ENCODE results near the gene STX8. TPM values are rescaled to one million over a fixed set of nuclear protein-coding genes. Genes with fewer than 3 reads are reported as not detected.

Gene STX8
- total RNA-seq, 1 experiment from 2014 or later = 38.8 TPM

- peaks cover 4 to 6% of the 10 kb centered on the region in 2 experiments; a peak in 2 of 4 replicates for H3K9me3 ChIP-seq (ENCODE audit: control insufficient read depth in 1 of 2, insufficient read depth in 1 of 2, low read depth in 1 of 2, low read length in 2 of 2)
- no peak for TF ChIP-seq ZBTB33 (IDR thresholded peaks at IDR 0.05; ENCODE audit: extremely low read depth, insufficient replicate concordance, low read length)
- no peak for TF ChIP-seq FOSL1 (IDR thresholded peaks at IDR 0.05; ENCODE audit: low read depth)
- H3K27ac ChIP-seq (ENCODE audit: low read depth, low read length) = no peak overlapping the region
- ATAC-seq = no peak
- H3K9ac ChIP-seq (ENCODE audit: low read length) = no peak overlapping the region
- peaks cover 0 to 7% of the 10 kb centered on the region in 2 experiments; a peak in 1 of 4 replicates for H3K4me1 ChIP-seq (ENCODE audit: control insufficient read depth in 1 of 2, insufficient read depth in 2 of 2, low read length in 2 of 2)
- no peak overlapping the region for H3K4me3 ChIP-seq (replicated peaks in 1 of 2; ENCODE audit: low read depth in 1 of 2, low read length in 2 of 2)
- H3K9me2 ChIP-seq (ENCODE audit: insufficient read depth) = no peaks in the 10 kb centered on the region
- no peaks in the 10 kb centered on the region for H3K79me2 ChIP-seq (ENCODE audit: insufficient read depth, low read length)
- ChIA-PET POLR2A (no interaction called here), RAD21 (ENCODE audit: low non-redundant PET in 1 of 2, low total read pairs in 2 of 2, uncharacterized antibody in 2 of 2, unreplicated experiment in 2 of 2) (no interaction called here), CTCF (no interaction called here)
- BruUV-seq (replicated peaks) = no TSS peak
- H4K20me1 ChIP-seq (ENCODE audit: insufficient read depth) = no peaks in the 10 kb centered on the region
- no peaks in the 10 kb centered on the region for H3K27me3 ChIP-seq (ENCODE audit: insufficient read depth, low read length)
- intact Hi-C loops (cut with micrococcal nuclease) = no loop called here
- DNase-seq (ENCODE audit: low read depth, low spot score) = no peak
- no peaks in the 10 kb centered on the region for H3K36me3 ChIP-seq (ENCODE audit: control insufficient read depth in 1 of 2, insufficient read depth in 2 of 2, low read length in 2 of 2)
- no peak overlapping the region for H3K4me2 ChIP-seq (ENCODE audit: low read length)
- no peak overlapping the region for H2AFZ ChIP-seq (ENCODE audit: low read depth, low read length, poor library complexity, severe bottlenecking)
Observed at GRCh38 chr17:9330141-9330540, 245.5 kb downstream of the STX8 start.

GRCh38 chr17:9329251-9329921 is 246.2 kb downstream of the STX8 start:
- BruUV-seq (replicated peaks) = no TSS peak
- intact Hi-C loops (cut with micrococcal nuclease) = no loop called here
- Histone ChIP-seq H2AFZ (ENCODE audit: low read depth, low read length, poor library complexity, severe bottlenecking) (no peak overlapping the region), H3K79me2 (ENCODE audit: insufficient read depth, low read length) (no peaks in the 10 kb centered on the region), H3K9ac (ENCODE audit: low read length) (no peak overlapping the region), H3K9me2 (ENCODE audit: insufficient read depth) (no peaks in the 10 kb centered on the region), H3K27me3 (ENCODE audit: insufficient read depth, low read length) (no peaks in the 10 kb centered on the region), H3K27ac (ENCODE audit: low read depth, low read length) (no peak overlapping the region), H3K36me3 (ENCODE audit: control insufficient read depth in 1 of 2, insufficient read depth in 2 of 2, low read length in 2 of 2) (no peaks in the 10 kb centered on the region), H3K4me1 (ENCODE audit: control insufficient read depth in 1 of 2, insufficient read depth in 2 of 2, low read length in 2 of 2) (no peaks in the 10 kb centered on the region), H3K9me3 (ENCODE audit: control insufficient read depth in 1 of 2, insufficient read depth in 1 of 2, low read depth in 1 of 2, low read length in 2 of 2) (no peaks in the 10 kb centered on the region; a peak in 1 of 4 replicates), H3K4me3 (replicated peaks in 1 of 2; ENCODE audit: low read depth in 1 of 2, low read length in 2 of 2) (no peak overlapping the region), H4K20me1 (ENCODE audit: insufficient read depth) (no peaks in the 10 kb centered on the region), H3K4me2 (ENCODE audit: low read length) (no peak overlapping the region)
- no peak for DNase-seq (ENCODE audit: low read depth, low spot score)
- ATAC-seq = no peak
- ChIA-PET RAD21 (ENCODE audit: low non-redundant PET in 1 of 2, low total read pairs in 2 of 2, uncharacterized antibody in 2 of 2, unreplicated experiment in 2 of 2) (no interaction called here), CTCF (no interaction called here), POLR2A (no interaction called here)
- no peak for TF ChIP-seq POLR2AphosphoS5 (IDR thresholded peaks at IDR 0.05; ENCODE audit: low read depth, low read length)
- no peak for TF ChIP-seq CEBPB (IDR thresholded peaks at IDR 0.05; ENCODE audit: low read depth)
- no peak for TF ChIP-seq JUND (IDR thresholded peaks at IDR 0.05)
- TF ChIP-seq CBX3 (IDR thresholded peaks at IDR 0.05; ENCODE audit: low read depth) = no peak
- TF ChIP-seq EZH2 (IDR thresholded peaks at IDR 0.05) = no peak
- no peak for TF ChIP-seq MAX (IDR thresholded peaks at IDR 0.05)
- no peak for TF ChIP-seq ZNF274 (IDR thresholded peaks at IDR 0.05; ENCODE audit: low read depth, low read length)
- TF ChIP-seq SRF (IDR thresholded peaks at IDR 0.05; ENCODE audit: low read depth) = no peak
- TF ChIP-seq ATF3 (IDR thresholded peaks at IDR 0.05) = no peak
- no peak for TF ChIP-seq CTCF (IDR thresholded peaks at IDR 0.05 in 2 of 3, conservative IDR thresholded peaks at IDR 0.05 in 1 of 3; ENCODE audit: borderline replicate concordance in 1 of 3, insufficient read depth in 1 of 3, low read depth in 2 of 3, low read length in 2 of 3)
- TF ChIP-seq EGR1 (IDR thresholded peaks at IDR 0.05; ENCODE audit: low read depth) = no peak
- no peak for TF ChIP-seq ZFX (IDR thresholded peaks at IDR 0.05)
- TF ChIP-seq ZBTB33 (IDR thresholded peaks at IDR 0.05; ENCODE audit: extremely low read depth, insufficient replicate concordance, low read length) = no peak
